ENCODE data around the gene TMEM131. TPM values are rescaled to one million over a fixed set of nuclear protein-coding genes. Genes with fewer than 3 reads are reported as not detected.

TMEM131 gene
- polyA plus RNA-seq, 3 donors = 7.0 to 23.6 (median 8.2) TPM

DNA sequence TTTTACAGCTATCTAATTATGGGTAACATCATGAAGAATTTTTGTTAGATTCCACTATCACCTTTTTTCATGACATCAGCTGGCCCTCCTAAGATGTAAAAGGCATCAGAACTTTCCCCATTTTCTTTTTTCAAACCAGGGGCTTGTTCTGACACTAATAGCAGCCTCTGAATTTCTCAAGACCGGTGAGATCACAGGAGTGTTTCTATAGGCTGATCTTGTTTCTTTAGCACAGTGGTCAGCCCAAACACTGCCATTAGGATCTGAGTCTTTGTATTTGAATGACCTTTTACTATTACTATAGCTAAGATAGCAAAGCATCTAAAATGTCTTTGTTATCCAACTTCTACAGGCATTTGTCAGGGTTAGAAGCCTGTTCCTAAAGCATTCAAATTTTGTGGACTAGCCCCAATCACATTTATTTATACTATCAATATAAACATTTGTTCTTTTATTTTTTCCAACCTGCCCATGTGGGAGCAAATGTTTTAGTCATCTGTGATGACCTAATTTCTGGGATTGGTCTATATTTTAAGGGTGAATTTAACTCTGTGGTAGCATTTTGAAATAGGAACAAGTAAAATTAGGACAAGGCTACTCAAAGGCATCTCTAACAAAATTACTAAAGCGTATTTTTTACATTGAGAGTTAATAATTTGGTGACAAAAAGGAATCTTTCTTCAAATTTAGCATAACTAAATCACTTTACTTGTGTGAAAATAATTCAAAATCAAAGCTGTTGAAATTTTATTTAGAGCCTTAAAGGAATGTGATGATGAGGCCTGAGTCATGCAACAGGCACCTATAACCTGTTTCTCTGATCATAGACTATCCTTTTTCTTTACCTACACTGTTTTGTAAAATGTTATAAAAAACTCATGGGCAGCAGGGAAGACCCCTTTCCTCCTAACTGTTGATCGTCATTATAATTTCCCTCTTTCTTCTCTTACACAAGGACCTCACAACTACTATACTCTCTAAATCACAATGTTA, 243.1 kb downstream of the TMEM131 start:
- intact Hi-C loops (cut with micrococcal nuclease) = no loop called here
- Histone ChIP-seq H3K9ac (ENCODE audit: insufficient read depth, low read length, poor library complexity, severe bottlenecking) (no peak overlapping the region), H2AFZ (ENCODE audit: insufficient read depth, low read depth, low read length, poor library complexity, severe bottlenecking) (no peak overlapping the region), H3K36me3 (replicated peaks in 1 of 2; ENCODE audit: control insufficient read depth in 1 of 2, insufficient read depth in 2 of 2, low read length in 2 of 2) (peaks cover 39 to 82% of the 10 kb centered on the region in 2 donors), H3K9me3 (replicated peaks in 1 of 2; ENCODE audit: control insufficient read depth in 1 of 2, insufficient read depth in 1 of 2, low read length in 2 of 2) (peaks cover 8 to 13% of the 10 kb centered on the region in 2 donors), H3K27me3 (ENCODE audit: control insufficient read depth in 2 of 2, insufficient read depth in 2 of 2, low read length in 2 of 2) (no peaks in the 10 kb centered on the region), H3K27ac (ENCODE audit: low read depth in 1 of 2, low read length in 2 of 2) (no peak overlapping the region), H3K4me2 (replicated peaks; ENCODE audit: extremely low read depth, low read length, poor library complexity, severe bottlenecking) (no peak overlapping the region), H3K4me1 (ENCODE audit: control insufficient read depth in 1 of 2, insufficient read depth in 2 of 2, low read length in 2 of 2) (peaks cover 4 to 8% of the 10 kb centered on the region in 2 donors), H3K79me2 (ENCODE audit: insufficient read depth, low read length) (no peaks in the 10 kb centered on the region), H4K20me1 (ENCODE audit: insufficient read depth, low read length) (no peaks in the 10 kb centered on the region), H3K4me3 (replicated peaks in 1 of 3; ENCODE audit: low read depth in 2 of 3, low read length in 3 of 3) (no peak overlapping the region)
- Mint-ChIP-seq H3K36me3 (peaks cover 60 to 89% of the 10 kb centered on the region in 2 donors), H3K27ac (peak overlapping the region in 1 of 7 donors; percentile 14), H3K4me3 (no peak overlapping the region), H3K9me3 (peaks cover 6 to 14% (median 10%) of the 10 kb centered on the region in 7 donors), H3K4me1 (peaks cover 8% of the 10 kb centered on the region), H3K27me3 (ENCODE audit: low read depth in 3 of 3) (peaks cover 0 to 3% (median 1%) of the 10 kb centered on the region in 3 donors)
- no peak for DNase-seq
- TF ChIP-seq, protein P1, sequence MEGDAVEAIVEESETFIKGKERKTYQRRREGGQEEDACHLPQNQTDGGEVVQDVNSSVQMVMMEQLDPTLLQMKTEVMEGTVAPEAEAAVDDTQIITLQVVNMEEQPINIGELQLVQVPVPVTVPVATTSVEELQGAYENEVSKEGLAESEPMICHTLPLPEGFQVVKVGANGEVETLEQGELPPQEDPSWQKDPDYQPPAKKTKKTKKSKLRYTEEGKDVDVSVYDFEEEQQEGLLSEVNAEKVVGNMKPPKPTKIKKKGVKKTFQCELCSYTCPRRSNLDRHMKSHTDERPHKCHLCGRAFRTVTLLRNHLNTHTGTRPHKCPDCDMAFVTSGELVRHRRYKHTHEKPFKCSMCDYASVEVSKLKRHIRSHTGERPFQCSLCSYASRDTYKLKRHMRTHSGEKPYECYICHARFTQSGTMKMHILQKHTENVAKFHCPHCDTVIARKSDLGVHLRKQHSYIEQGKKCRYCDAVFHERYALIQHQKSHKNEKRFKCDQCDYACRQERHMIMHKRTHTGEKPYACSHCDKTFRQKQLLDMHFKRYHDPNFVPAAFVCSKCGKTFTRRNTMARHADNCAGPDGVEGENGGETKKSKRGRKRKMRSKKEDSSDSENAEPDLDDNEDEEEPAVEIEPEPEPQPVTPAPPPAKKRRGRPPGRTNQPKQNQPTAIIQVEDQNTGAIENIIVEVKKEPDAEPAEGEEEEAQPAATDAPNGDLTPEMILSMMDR (IDR thresholded peaks at IDR 0.05) = no peak
- no CpG with 5 or more reads among the region's 3 CpGs for WGBS (ENCODE audit: insufficient coverage)

DNA sequence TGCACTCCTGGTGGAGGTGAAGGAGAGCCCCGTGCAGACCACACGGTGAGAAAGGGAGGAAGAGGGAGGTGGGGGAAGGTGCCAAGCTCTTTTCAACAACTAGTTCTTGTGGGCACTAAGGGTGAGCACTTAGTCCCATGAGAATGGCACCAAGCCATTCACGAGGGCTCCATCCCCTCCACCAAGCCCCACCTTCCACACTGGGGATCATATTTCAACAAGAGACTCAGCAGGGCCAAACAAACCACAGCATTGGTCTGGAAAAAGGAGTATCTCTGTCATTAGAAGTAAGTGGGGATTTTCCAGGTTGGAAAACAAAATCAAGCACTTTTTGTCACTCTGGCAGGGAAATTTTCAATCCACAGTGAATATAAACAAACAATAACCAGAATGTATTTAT, 244.0 kb downstream of the TMEM131 start:
- Histone ChIP-seq H3K4me1 (ENCODE audit: control insufficient read depth in 1 of 2, insufficient read depth in 2 of 2, low read length in 2 of 2) (peaks cover 4 to 8% of the 10 kb centered on the region in 2 donors), H3K79me2 (ENCODE audit: insufficient read depth, low read length) (no peaks in the 10 kb centered on the region), H3K9ac (ENCODE audit: insufficient read depth, low read length, poor library complexity, severe bottlenecking) (no peak overlapping the region), H3K36me3 (replicated peaks in 1 of 2; ENCODE audit: control insufficient read depth in 1 of 2, insufficient read depth in 2 of 2, low read length in 2 of 2) (peaks cover 30 to 73% of the 10 kb centered on the region in 2 donors), H2AFZ (ENCODE audit: insufficient read depth, low read depth, low read length, poor library complexity, severe bottlenecking) (no peak overlapping the region), H3K9me3 (replicated peaks in 1 of 2; ENCODE audit: control insufficient read depth in 1 of 2, insufficient read depth in 1 of 2, low read length in 2 of 2) (peaks cover 8 to 13% of the 10 kb centered on the region in 2 donors), H3K27ac (ENCODE audit: low read depth in 1 of 2, low read length in 2 of 2) (no peak overlapping the region), H3K27me3 (ENCODE audit: control insufficient read depth in 2 of 2, insufficient read depth in 2 of 2, low read length in 2 of 2) (no peaks in the 10 kb centered on the region), H3K4me2 (replicated peaks; ENCODE audit: extremely low read depth, low read length, poor library complexity, severe bottlenecking) (no peak overlapping the region), H3K4me3 (replicated peaks in 1 of 3; ENCODE audit: low read depth in 2 of 3, low read length in 3 of 3) (no peak overlapping the region), H4K20me1 (ENCODE audit: insufficient read depth, low read length) (no peaks in the 10 kb centered on the region)
- Mint-ChIP-seq H3K27me3 (ENCODE audit: low read depth in 3 of 3) (peaks cover 0 to 3% (median 1%) of the 10 kb centered on the region in 3 donors), H3K4me3 (no peak overlapping the region), H3K36me3 (peaks cover 57 to 86% of the 10 kb centered on the region in 2 donors), H3K27ac (peak overlapping the region in 2 of 7 donors; percentile 23 to 76), H3K4me1 (peaks cover 8% of the 10 kb centered on the region), H3K9me3 (peaks cover 6 to 14% (median 10%) of the 10 kb centered on the region in 7 donors)
- no peak for DNase-seq
- intact Hi-C loops (cut with micrococcal nuclease) = no loop called here
- WGBS (ENCODE audit: insufficient coverage) = no CpG with 5 or more reads among the region's 3 CpGs
- TF ChIP-seq, protein P1 (IDR thresholded peaks at IDR 0.05) = no peak
